ENCODE results near the gene USP10. TPM values are rescaled to one million over a fixed set of nuclear protein-coding genes. Genes with fewer than 3 reads are reported as not detected.

Gene USP10
- total RNA-seq, 6 experiments from 2014 or later = 41.5 to 53.2 (median 44.6) TPM

- ATAC-seq = no peak
- Histone ChIP-seq H3K27ac (no peak overlapping the region), H3K4me1 (peaks cover 0 to 9% (median 0%) of the 10 kb centered on the region in 4 donors), H3K9me3 (no peaks in the 10 kb centered on the region), H3K36me3 (no peaks in the 10 kb centered on the region), H3K27me3 (peaks cover 0 to 5% of the 10 kb centered on the region in 2 donors), H3K4me3 (no peak overlapping the region)
- TF ChIP-seq CTCF (IDR thresholded peaks at IDR 0.05) (no peak), POLR2A (IDR thresholded peaks at IDR 0.05) (no peak)
- no peak for DNase-seq
- intact Hi-C loops (cut with DNase I) = no loop called here
- 77% methylated on average over 7 of the region's 10 CpGs for WGBS (ENCODE audit: insufficient coverage, low coverage, low lambda C conversion rate, missing lambda C conversion rate)
Observed at GRCh38 chr16:84817206-84817605, 117.4 kb downstream of the USP10 start.

- no peak for DNase-seq
- no peak for ATAC-seq
- Histone ChIP-seq H3K4me3 (no peak overlapping the region), H3K4me1 (peaks cover 0 to 9% (median 0%) of the 10 kb centered on the region in 4 donors), H3K27me3 (peaks cover 0 to 5% of the 10 kb centered on the region in 2 donors), H3K9me3 (no peaks in the 10 kb centered on the region), H3K36me3 (no peaks in the 10 kb centered on the region), H3K27ac (no peak overlapping the region)
- TF ChIP-seq CTCF (IDR thresholded peaks at IDR 0.05) (no peak), POLR2A (IDR thresholded peaks at IDR 0.05) (no peak)
- 18% methylated on average over 1 of the region's 2 CpGs for WGBS (ENCODE audit: insufficient coverage, low coverage, low lambda C conversion rate, missing lambda C conversion rate)
- intact Hi-C loops (cut with DNase I) = no loop called here
Observed at GRCh38 chr16:84817613-84818012, 117.8 kb downstream of the USP10 start.

GRCh38 chr16:84818133-84818532, 118.3 kb downstream of the USP10 start:
- TF ChIP-seq POLR2A (IDR thresholded peaks at IDR 0.05) (no peak), CTCF (IDR thresholded peaks at IDR 0.05) (no peak)
- intact Hi-C loops (cut with DNase I) = no loop called here

GRCh38 chr16:84818989-84819643, 119.3 kb downstream of the USP10 start:
- ATAC-seq (no peak), DNase-seq (no peak)
- Histone ChIP-seq H3K9me3 (no peaks in the 10 kb centered on the region), H3K27ac (no peak overlapping the region), H3K4me1 (peaks cover 0 to 9% (median 0%) of the 10 kb centered on the region in 4 donors), H3K4me3 (peak overlapping the region in 1 of 3 donors; percentile 44), H3K36me3 (no peaks in the 10 kb centered on the region), H3K27me3 (peaks cover 0 to 5% of the 10 kb centered on the region in 2 donors)
- no peak for TF ChIP-seq CTCF (IDR thresholded peaks at IDR 0.05)
- no peak for TF ChIP-seq POLR2A (IDR thresholded peaks at IDR 0.05)
- intact Hi-C loops (cut with DNase I) = no loop called here
- WGBS (ENCODE audit: insufficient coverage, low coverage, low lambda C conversion rate, missing lambda C conversion rate) = 22% methylated on average over 12 of the region's 29 CpGs

More at GRCh38 chr16:84818133-84818532, 118.3 kb downstream of the USP10 start:
- Histone ChIP-seq H3K27ac (no peak overlapping the region), H3K4me1 (peaks cover 0 to 9% (median 0%) of the 10 kb centered on the region in 4 donors), H3K36me3 (no peaks in the 10 kb centered on the region), H3K27me3 (peaks cover 0 to 5% of the 10 kb centered on the region in 2 donors), H3K9me3 (no peaks in the 10 kb centered on the region), H3K4me3 (no peak overlapping the region)
- ATAC-seq = no peak
- WGBS (ENCODE audit: insufficient coverage, low coverage, low lambda C conversion rate, missing lambda C conversion rate) = 60% methylated on average over 2 of the region's 2 CpGs
- no peak for DNase-seq
